ENCODE measurements around the gene UGT3A1.
"Not testable (repeated sequence)": the region's sequence is repeated elsewhere in the genome, so short reads cannot be mapped to it uniquely, and the experiment has no call there.

UGT3A1 gene

GRCh38 chr5:36013182-36013581, 22.0 kb upstream of the UGT3A1 start:
- H3K27ac Mint-ChIP-seq, result no peak overlapping the region
- H3K4me3 Mint-ChIP-seq, result no peak overlapping the region
- no peaks in the 10 kb centered on the region for H3K4me1 Mint-ChIP-seq
- DNase-seq (no peak), ATAC-seq (no peak)
- no peaks in the 10 kb centered on the region for H3K27me3 Mint-ChIP-seq
- peaks cover 2% of the 10 kb centered on the region for H3K36me3 Mint-ChIP-seq (ENCODE audit: low read depth)
- peaks cover 47% of the 10 kb centered on the region for H3K9me3 Mint-ChIP-seq

- no peaks in the 10 kb centered on the region for H3K27me3 Mint-ChIP-seq
- no peaks in the 10 kb centered on the region for H3K4me1 Mint-ChIP-seq
- no peak overlapping the region for H3K4me3 Mint-ChIP-seq
- H3K36me3 Mint-ChIP-seq (ENCODE audit: low read depth), result peaks cover 2% of the 10 kb centered on the region
- DNase-seq, result no peak
- H3K27ac Mint-ChIP-seq, result no peak overlapping the region
- peaks cover 35% of the 10 kb centered on the region for H3K9me3 Mint-ChIP-seq
- no peak for ATAC-seq
Observed at GRCh38 chr5:36009698-36010097, 18.5 kb upstream of the UGT3A1 start.

DNA sequence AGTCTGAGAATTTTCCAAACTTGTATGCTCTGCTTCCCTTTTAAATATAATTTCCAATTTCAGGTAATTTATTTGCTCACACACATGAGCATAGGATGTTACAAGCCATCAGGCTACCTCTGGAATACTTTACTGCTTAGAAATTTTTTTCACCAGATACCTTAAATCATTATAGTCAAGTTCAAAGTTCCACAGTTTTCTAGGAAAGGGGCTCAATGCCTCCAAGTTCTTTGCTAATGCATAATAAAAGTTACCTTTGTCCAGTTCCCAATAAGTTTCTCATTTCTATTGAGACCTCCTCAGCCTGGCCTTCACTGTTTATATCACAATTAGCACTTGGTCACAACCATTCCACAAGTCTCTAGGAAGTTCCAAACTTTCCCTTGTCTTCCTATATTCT, 16.2 kb upstream of the UGT3A1 start:
- Mint-ChIP-seq H3K27me3 (peaks cover 6% of the 10 kb centered on the region), H3K4me3 (no peak overlapping the region), H3K4me1 (no peaks in the 10 kb centered on the region), H3K9me3 (peaks cover 19% of the 10 kb centered on the region), H3K36me3 (ENCODE audit: low read depth) (no peaks in the 10 kb centered on the region), H3K27ac (no peak overlapping the region)
- ATAC-seq, result no peak
- DNase-seq, result no peak

DNA sequence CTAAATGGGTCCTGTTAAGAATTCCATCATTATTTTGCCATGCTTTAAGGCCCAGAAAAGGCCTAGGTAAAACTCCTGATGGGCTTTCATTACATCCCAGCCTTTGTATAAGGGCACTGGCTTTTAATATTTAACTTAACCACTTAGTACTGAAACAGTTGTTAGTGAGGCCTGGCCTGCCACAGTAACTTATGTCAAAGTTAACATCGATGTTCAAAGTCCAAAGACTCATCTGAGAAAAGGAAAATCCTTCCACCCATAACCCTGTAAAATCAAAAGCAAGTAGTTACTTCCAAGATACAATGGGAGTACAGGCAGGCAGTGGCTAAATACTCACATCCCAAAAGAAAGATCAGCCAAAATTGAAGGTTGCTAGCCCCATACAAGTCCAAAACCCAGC, 15.0 kb upstream of the UGT3A1 start:
- Mint-ChIP-seq H3K27me3 (peaks cover 6% of the 10 kb centered on the region), H3K9me3 (peaks cover 13% of the 10 kb centered on the region), H3K4me3 (no peak overlapping the region), H3K36me3 (ENCODE audit: low read depth) (no peaks in the 10 kb centered on the region), H3K4me1 (no peaks in the 10 kb centered on the region), H3K27ac (no peak overlapping the region)
- DNase-seq, result no peak
- ATAC-seq, result no peak

- Mint-ChIP-seq H3K36me3 (ENCODE audit: low read depth) (no peaks in the 10 kb centered on the region), H3K27ac (no peak overlapping the region), H3K9me3 (peaks cover 4% of the 10 kb centered on the region), H3K4me1 (no peaks in the 10 kb centered on the region), H3K27me3 (peaks cover 7% of the 10 kb centered on the region), H3K4me3 (no peak overlapping the region)
- DNase-seq (no peak), ATAC-seq (no peak)
Observed at GRCh38 chr5:36001032-36001431, 9.8 kb upstream of the UGT3A1 start.

DNA sequence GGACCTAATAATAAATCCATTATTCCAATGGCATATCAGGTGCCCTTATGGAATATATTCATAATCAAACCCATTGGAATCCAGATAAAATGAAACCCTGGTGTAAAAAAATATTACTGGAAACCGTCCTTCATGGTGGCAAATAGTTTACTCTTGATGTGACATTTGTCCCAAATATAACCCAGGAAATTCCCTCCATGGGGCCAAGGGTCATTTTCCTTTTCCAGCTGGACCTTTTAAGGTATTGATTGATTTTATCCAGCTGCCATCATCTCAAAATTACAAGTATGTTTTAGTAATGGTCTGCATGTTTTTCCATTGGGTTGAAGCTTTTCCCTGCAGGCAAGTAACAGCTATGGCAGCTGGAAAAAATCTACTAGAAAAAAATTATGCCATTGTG, 8.4 kb upstream of the UGT3A1 start:
- no peak for DNase-seq
- Mint-ChIP-seq H3K27ac (no peak overlapping the region), H3K9me3 (peaks cover 4% of the 10 kb centered on the region), H3K36me3 (ENCODE audit: low read depth) (no peaks in the 10 kb centered on the region), H3K4me1 (no peaks in the 10 kb centered on the region), H3K27me3 (peaks cover 6% of the 10 kb centered on the region), H3K4me3 (no peak overlapping the region)
- ATAC-seq, result no peak

GRCh38 chr5:35996076-35996475, 4.9 kb upstream of the UGT3A1 start:
- Mint-ChIP-seq H3K27me3 (peaks cover 7% of the 10 kb centered on the region), H3K4me3 (no peak overlapping the region), H3K9me3 (no peaks in the 10 kb centered on the region)

GRCh38 chr5:35990520-35990919, 670 bp downstream of the UGT3A1 start:
- Mint-ChIP-seq H3K36me3 (ENCODE audit: low read depth) (no peaks in the 10 kb centered on the region), H3K27me3 (peaks cover 6% of the 10 kb centered on the region), H3K4me1 (no peaks in the 10 kb centered on the region), H3K4me3 (no peak overlapping the region), H3K27ac (no peak overlapping the region), H3K9me3 (no peaks in the 10 kb centered on the region)
- no peak for ATAC-seq
- no peak for DNase-seq

More at GRCh38 chr5:35996076-35996475, 4.9 kb upstream of the UGT3A1 start:
- H3K36me3 Mint-ChIP-seq (ENCODE audit: low read depth), result no peaks in the 10 kb centered on the region
- no peaks in the 10 kb centered on the region for H3K4me1 Mint-ChIP-seq
- H3K27ac Mint-ChIP-seq, result no peak overlapping the region
- ATAC-seq (no peak), DNase-seq (no peak)

- no peak overlapping the region for H3K27ac Mint-ChIP-seq
- H3K9me3 Mint-ChIP-seq, result no peaks in the 10 kb centered on the region
- no peaks in the 10 kb centered on the region for H3K4me1 Mint-ChIP-seq
- no peak for ATAC-seq
- H3K4me3 Mint-ChIP-seq, result no peak overlapping the region
- H3K36me3 Mint-ChIP-seq (ENCODE audit: low read depth), result no peaks in the 10 kb centered on the region
- no peak for DNase-seq
- peaks cover 6% of the 10 kb centered on the region for H3K27me3 Mint-ChIP-seq
Observed at GRCh38 chr5:35988529-35988928, 2.7 kb downstream of the UGT3A1 start.

DNA sequence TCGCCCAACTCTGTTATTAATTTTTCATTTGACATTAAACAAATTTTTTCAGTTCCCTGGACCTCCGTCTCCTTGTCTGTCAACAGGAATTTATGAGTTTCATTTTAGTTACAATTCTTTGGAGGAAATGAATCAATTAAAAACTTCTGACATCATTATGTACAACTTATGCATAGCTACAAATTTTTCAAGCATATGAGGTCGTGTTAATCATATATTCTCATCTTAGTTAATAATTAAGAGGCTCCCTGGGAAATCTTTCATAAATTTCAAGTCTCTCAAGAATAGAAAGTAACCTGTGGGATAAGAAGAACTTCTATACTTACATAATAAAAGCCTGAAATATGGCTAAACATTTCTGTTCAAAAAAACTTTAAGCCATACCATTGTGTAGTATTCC, 3.4 kb downstream of the UGT3A1 start:
- H3K4me3 Mint-ChIP-seq, result no peak overlapping the region

DNA sequence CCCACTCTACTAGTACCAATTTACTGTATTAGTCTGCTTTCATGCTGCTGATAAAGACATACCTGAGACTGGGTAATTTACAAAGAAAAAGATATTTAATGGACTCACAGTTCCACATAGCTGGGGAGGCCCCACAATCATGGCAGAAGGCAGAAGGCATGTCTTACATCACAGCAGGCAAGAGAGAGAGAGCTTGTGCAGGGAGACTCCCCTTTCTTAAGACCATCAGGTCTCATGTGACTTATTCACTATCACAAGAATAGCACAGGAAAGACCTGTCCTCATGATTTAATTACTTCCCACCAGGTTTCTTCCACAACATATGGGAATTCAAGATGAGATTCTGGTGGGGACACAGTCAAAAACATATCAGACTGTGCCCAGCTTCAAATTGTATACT, 11.5 kb downstream of the UGT3A1 start:
- H3K27me3 Mint-ChIP-seq, result no peaks in the 10 kb centered on the region
- ATAC-seq (no peak), DNase-seq (no peak)
- H3K4me3 Mint-ChIP-seq, result no peak overlapping the region
- H3K36me3 Mint-ChIP-seq (ENCODE audit: low read depth), result no peaks in the 10 kb centered on the region
- peaks cover 26% of the 10 kb centered on the region for H3K9me3 Mint-ChIP-seq
- H3K4me1 Mint-ChIP-seq, result no peaks in the 10 kb centered on the region
- no peak overlapping the region for H3K27ac Mint-ChIP-seq

More for the DNA sequence above, 3.4 kb downstream of the UGT3A1 start:
- peaks cover 4% of the 10 kb centered on the region for H3K27me3 Mint-ChIP-seq
- H3K36me3 Mint-ChIP-seq (ENCODE audit: low read depth), result no peaks in the 10 kb centered on the region
- H3K27ac Mint-ChIP-seq, result no peak overlapping the region
- DNase-seq (no peak), ATAC-seq (no peak)
- no peaks in the 10 kb centered on the region for H3K4me1 Mint-ChIP-seq
- peaks cover 2% of the 10 kb centered on the region for H3K9me3 Mint-ChIP-seq

GRCh38 chr5:35976859-35977258, 14.3 kb downstream of the UGT3A1 start:
- not testable (repeated sequence) for DNase-seq; H3K4me1 Mint-ChIP-seq; H3K36me3 Mint-ChIP-seq (ENCODE audit: low read depth); ATAC-seq; H3K4me3 Mint-ChIP-seq; H3K27ac Mint-ChIP-seq; H3K27me3 Mint-ChIP-seq
- H3K9me3 Mint-ChIP-seq, result peaks cover 18% of the 10 kb centered on the region

DNA sequence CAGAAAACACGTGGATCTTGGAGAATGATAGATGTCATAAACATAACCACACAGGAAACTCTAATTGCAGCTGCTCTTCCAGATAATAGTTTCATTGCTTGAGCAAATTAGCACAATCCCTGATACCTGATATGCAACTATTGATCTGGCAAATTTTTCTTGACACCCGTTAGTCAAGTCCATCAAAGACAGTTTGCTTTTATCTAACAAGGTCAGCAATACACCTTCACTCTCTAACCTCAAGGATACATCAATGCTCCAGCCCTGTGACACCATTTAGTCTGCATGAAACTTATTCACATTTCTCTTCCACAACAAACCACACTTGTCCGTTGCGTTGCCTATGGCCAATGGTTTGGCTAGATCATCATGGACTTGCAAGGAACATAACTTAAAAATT, 16.6 kb downstream of the UGT3A1 start:
- Mint-ChIP-seq H3K27ac (no peak overlapping the region), H3K4me3 (no peak overlapping the region), H3K36me3 (ENCODE audit: low read depth) (no peaks in the 10 kb centered on the region), H3K4me1 (no peaks in the 10 kb centered on the region), H3K9me3 (peaks cover 20% of the 10 kb centered on the region), H3K27me3 (peaks cover 7% of the 10 kb centered on the region)
- DNase-seq (no peak), ATAC-seq (no peak)

DNA sequence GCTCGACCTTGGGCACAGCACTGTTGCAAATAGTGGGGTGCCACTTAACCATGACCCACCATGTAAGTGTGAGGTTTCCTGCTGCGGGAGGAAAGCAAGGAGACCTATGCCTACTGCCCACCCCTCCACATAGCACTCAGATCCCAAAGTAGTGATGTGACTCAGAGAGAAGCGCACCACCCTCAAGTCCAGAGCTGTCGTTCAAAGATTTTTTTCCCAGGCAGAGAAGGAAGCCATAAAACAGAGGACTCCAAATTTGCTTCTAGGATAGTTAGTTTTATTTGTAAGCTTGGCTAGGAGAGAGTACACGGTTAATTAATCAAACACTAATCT, 19.3 kb downstream of the UGT3A1 start:
- Mint-ChIP-seq H3K27me3 (peaks cover 10% of the 10 kb centered on the region), H3K27ac (no peak overlapping the region), H3K9me3 (peaks cover 9% of the 10 kb centered on the region), H3K4me1 (no peaks in the 10 kb centered on the region), H3K36me3 (ENCODE audit: low read depth) (no peaks in the 10 kb centered on the region), H3K4me3 (no peak overlapping the region)
- no peak for DNase-seq
- ATAC-seq, result no peak

DNA sequence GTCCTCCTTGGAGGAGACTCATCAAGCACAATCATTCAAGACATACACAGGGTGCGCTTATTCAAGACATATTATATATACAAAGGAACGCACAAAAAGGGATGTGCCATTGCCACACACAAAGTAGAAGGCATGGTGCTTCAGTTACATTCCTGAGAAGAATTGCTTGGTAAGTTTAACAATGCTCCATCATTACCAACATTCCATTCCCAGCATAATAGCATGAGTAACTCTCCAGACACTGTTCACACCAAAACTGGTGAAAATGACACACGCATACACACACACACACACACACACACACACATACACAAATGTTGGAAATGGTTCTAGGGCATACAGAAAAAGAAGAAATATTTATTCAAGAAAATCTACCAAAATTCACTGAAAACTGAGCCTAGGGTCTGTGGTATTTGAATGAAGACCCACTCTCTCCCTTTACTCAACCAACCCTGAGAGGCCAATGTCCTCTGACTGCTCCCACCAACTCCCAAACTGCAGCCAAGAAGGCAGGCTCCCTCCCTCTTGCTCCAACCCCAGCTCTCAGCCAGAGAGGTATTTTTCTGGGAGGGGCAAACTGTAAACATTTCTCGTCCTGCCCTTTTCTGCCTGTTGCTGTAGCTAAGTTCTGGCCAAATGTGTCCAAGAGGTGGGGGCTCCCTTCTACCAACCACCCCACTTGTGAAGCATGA, 19.9 kb downstream of the UGT3A1 start:
- no peak overlapping the region for H3K27ac Mint-ChIP-seq
- no peak overlapping the region for H3K4me3 Mint-ChIP-seq
- no peak for ATAC-seq
- peaks cover 5% of the 10 kb centered on the region for H3K9me3 Mint-ChIP-seq
- H3K27me3 Mint-ChIP-seq, result peaks cover 10% of the 10 kb centered on the region
- no peaks in the 10 kb centered on the region for H3K36me3 Mint-ChIP-seq (ENCODE audit: low read depth)
- no peaks in the 10 kb centered on the region for H3K4me1 Mint-ChIP-seq
- no peak for DNase-seq

GRCh38 chr5:35963381-35963843, 27.8 kb downstream of the UGT3A1 start:
- Mint-ChIP-seq H3K36me3 (ENCODE audit: low read depth) (peaks cover 2% of the 10 kb centered on the region), H3K27ac (no peak overlapping the region), H3K4me1 (no peaks in the 10 kb centered on the region), H3K27me3 (peaks cover 13% of the 10 kb centered on the region), H3K4me3 (no peak overlapping the region), H3K9me3 (no peaks in the 10 kb centered on the region)
- DNase-seq (no peak), ATAC-seq (no peak)
